Left hindlimb (tissue), 1 donor: ENCODE measurements around the gene SARNP.
"Not testable (repeated sequence)": the region's sequence is repeated elsewhere in the genome, so short reads cannot be mapped to it uniquely, and the experiment has no call there.

ENCODE experiments used
- DNase-seq: peaks from one replicate; pipeline ENCODE4 v3.0.0-alpha.2; 2018

SARNP gene

GRCh38 chr12:55817345-55818139 is at the start of gene SARNP, which contains the start of gene ORMDL2:
TSS of gene SARNP (minus strand) at chr12:55817724. CDS start at chr12:55817701, 23 bp downstream.
TSS of gene ORMDL2 (plus strand) at chr12:55818041. CDS start at chr12:55819000, 959 bp downstream.
- peak; percentile 99 for DNase-seq

- not testable (repeated sequence) for DNase-seq
Observed at GRCh38 chr12:55866454-55867004, 49.0 kb upstream of the SARNP start.

- DNase-seq, result no peak
Observed at GRCh38 chr12:55865327-55865726, 47.8 kb upstream of the SARNP start.

- not testable (repeated sequence) for DNase-seq
Observed at GRCh38 chr12:55862931-55863330, 45.4 kb upstream of the SARNP start.

GRCh38 chr12:55862286-55862685 is 44.8 kb upstream of the SARNP start:
- no peak for DNase-seq

- DNase-seq, result no peak
Observed at GRCh38 chr12:55861871-55862270, 44.3 kb upstream of the SARNP start.

- DNase-seq, result no peak
Observed at GRCh38 chr12:55861396-55861795, 43.9 kb upstream of the SARNP start.

GRCh38 chr12:55852740-55853139 is 35.2 kb upstream of the SARNP start:
- DNase-seq, result no peak

- DNase-seq, result no peak
Observed at GRCh38 chr12:55850893-55851292, 33.4 kb upstream of the SARNP start.

GRCh38 chr12:55850401-55850800 is 32.9 kb upstream of the SARNP start:
- DNase-seq, result no peak

GRCh38 chr12:55849616-55850343 is 32.3 kb upstream of the SARNP start:
- DNase-seq, result no peak

GRCh38 chr12:55847603-55848291 is 30.2 kb upstream of the SARNP start:
- peak; percentile 96 for DNase-seq

- no peak for DNase-seq
Observed at GRCh38 chr12:55847033-55847432, 29.5 kb upstream of the SARNP start.

GRCh38 chr12:55845785-55846496 is 28.4 kb upstream of the SARNP start:
- DNase-seq, result no peak

- no peak for DNase-seq
Observed at GRCh38 chr12:55845361-55845760, 27.8 kb upstream of the SARNP start.

GRCh38 chr12:55844961-55845360 is 27.4 kb upstream of the SARNP start:
- DNase-seq, result no peak

- DNase-seq, result no peak
Observed at GRCh38 chr12:55843431-55843830, 25.9 kb upstream of the SARNP start.

- no peak for DNase-seq
Observed at GRCh38 chr12:55842681-55843429, 25.3 kb upstream of the SARNP start, which contains the start of gene MMP19. TSS of gene MMP19 (minus strand) at chr12:55842936. CDS start at chr12:55842830, 106 bp downstream.

- no peak for DNase-seq
Observed at GRCh38 chr12:55840581-55841351, 23.2 kb upstream of the SARNP start.

- DNase-seq, result no peak
Observed at GRCh38 chr12:55839345-55840140, 22.0 kb upstream of the SARNP start.
